Measurements from ENCODE around the gene ZBTB7C. TPM values are rescaled to one million over a fixed set of nuclear protein-coding genes. Genes with fewer than 3 reads are reported as not detected.

The ZBTB7C gene
- total RNA-seq, 2 experiments from 2014 or later, result 0.09 TPM; not detected in 1

DNA sequence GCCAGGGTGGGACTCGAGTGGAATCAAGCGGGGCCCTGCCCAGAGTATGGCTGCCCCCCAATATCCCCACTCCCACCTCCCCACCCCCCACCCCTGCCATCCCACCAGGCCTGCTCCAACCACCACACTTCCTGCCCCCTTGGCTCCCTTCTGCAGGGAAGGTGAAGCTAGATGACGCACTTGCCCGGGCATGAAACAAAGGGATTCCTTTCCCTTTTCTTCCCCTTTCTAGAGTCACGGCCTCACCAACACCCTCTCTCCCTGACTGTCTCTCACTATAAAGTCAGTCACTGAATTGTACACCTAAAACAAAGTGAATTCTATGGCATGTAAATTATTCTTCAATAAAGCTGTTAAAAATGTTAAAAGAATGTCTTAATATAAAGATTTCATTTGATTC, 16.0 kb downstream of the ZBTB7C start:
- Mint-ChIP-seq H3K4me1 (no peaks in the 10 kb centered on the region), H3K27ac (no peak overlapping the region), H3K27me3 (peaks cover 77% of the 10 kb centered on the region), H3K9me3 (ENCODE audit: low read depth) (no peaks in the 10 kb centered on the region), H3K36me3 (no peaks in the 10 kb centered on the region), H3K4me3 (no peak overlapping the region)
- ATAC-seq (no peak), DNase-seq (no peak)
- CTCF ChIA-PET, result interaction anchor here (1.4 kb wide), 1 partner anchor 52 kb away, joined by 4 read pairs; no protein-coding TSS in a partner anchor

DNA sequence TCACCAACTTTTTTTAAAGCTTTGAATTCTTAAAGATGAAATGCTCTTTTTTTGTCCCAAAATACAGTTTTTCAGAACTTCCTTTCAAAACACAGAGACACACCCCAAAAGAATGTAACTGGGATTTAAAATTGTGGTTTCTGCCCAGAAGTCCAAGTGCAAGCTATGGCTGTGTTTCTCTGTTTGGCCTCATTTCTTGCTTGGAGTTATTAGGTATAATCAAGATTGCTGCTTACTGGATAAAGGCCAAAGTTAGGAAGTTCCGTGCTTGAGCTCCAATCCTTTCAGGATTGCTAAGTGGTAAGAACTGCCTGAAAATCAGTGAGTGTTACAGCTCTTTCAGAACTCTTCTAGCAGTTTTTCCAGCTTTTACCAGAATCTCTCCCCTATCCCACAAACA, 16.9 kb downstream of the ZBTB7C start:
- CTCF ChIA-PET, result interaction anchor here (1.4 kb wide), 1 partner anchor 53 kb away, joined by 4 read pairs; no protein-coding TSS in a partner anchor
- Mint-ChIP-seq H3K9me3 (ENCODE audit: low read depth) (no peaks in the 10 kb centered on the region), H3K4me3 (no peak overlapping the region), H3K27ac (no peak overlapping the region), H3K4me1 (no peaks in the 10 kb centered on the region), H3K36me3 (no peaks in the 10 kb centered on the region), H3K27me3 (peaks cover 77% of the 10 kb centered on the region)
- ATAC-seq (no peak), DNase-seq (no peak)

DNA sequence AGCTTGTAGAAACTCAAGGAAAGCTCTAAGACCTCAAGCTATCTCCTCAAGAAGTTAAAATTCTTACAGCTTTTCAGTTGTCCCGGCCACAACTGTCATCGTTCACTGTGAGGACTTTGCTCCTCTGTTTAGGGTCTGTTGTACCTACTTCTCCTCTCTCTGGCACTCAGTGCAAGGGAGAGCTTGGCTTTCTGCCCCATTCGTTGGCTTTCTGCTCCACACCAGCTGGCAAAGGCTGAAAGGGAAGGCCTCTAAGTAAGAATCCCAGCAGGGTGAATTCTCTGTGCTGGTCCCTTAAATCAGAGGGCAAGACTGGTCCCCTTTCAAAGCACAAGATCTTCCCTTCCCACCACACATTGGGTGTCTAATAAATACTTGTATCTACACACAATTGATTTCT, 17.3 kb downstream of the ZBTB7C start:
- no peak for ATAC-seq
- peaks cover 77% of the 10 kb centered on the region for H3K27me3 Mint-ChIP-seq
- CTCF ChIA-PET, result interaction anchor here (1.4 kb wide), 1 partner anchor 53 kb away, joined by 4 read pairs; no protein-coding TSS in a partner anchor

DNA sequence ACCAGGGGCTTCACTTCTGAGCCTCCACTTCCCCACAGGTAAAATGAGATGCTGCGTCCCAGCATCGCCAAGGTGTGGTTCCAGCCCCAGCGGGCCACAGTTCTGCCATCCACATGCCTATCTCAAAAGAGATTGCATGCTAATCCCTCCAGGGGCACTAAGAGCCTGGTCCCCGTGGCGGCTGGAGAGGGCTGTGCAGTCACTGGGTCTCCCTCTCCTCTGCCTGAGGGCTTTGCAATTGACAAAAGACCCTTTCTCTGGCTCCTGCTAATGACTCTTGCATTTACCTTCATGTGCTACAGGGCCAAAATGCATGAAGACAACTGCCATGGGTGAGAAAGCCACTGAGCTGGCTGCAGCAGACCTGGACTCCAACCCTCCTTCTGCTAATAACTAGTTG, 18.5 kb downstream of the ZBTB7C start:
- Mint-ChIP-seq H3K27me3 (peaks cover 74% of the 10 kb centered on the region), H3K27ac (no peak overlapping the region), H3K4me3 (no peak overlapping the region), H3K36me3 (no peaks in the 10 kb centered on the region), H3K4me1 (no peaks in the 10 kb centered on the region), H3K9me3 (ENCODE audit: low read depth) (no peaks in the 10 kb centered on the region)
- CTCF ChIA-PET, result no interaction called here
- ATAC-seq (no peak), DNase-seq (no peak)

More for the DNA sequence above, 17.3 kb downstream of the ZBTB7C start:
- H3K4me1 Mint-ChIP-seq, result no peaks in the 10 kb centered on the region
- DNase-seq, result no peak
- no peaks in the 10 kb centered on the region for H3K9me3 Mint-ChIP-seq (ENCODE audit: low read depth)
- H3K4me3 Mint-ChIP-seq, result no peak overlapping the region
- H3K36me3 Mint-ChIP-seq, result no peaks in the 10 kb centered on the region
- no peak overlapping the region for H3K27ac Mint-ChIP-seq

DNA sequence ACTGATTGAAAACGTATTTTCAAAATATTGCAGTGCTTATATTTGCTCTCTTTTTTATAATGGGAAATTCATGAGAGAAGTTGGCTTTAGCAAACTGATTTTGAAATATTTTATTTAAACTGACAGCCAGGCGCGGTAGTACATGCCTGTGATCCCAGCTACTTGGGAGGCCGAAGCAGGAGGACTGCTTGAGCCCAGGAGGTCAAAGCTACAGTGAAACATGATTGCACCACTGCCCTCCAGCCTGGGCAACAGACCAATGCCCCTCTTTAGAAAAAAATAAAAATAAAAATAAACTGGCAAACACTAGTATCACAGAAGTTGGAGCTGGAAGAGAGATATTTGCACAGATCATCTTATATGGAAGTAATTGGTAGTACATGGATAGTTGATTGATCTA, 20.7 kb downstream of the ZBTB7C start:
- DNase-seq, result no peak
- Mint-ChIP-seq H3K36me3 (no peaks in the 10 kb centered on the region), H3K27me3 (peaks cover 60% of the 10 kb centered on the region), H3K9me3 (ENCODE audit: low read depth) (no peaks in the 10 kb centered on the region), H3K4me3 (no peak overlapping the region), H3K4me1 (peaks cover 2% of the 10 kb centered on the region), H3K27ac (no peak overlapping the region)
- ATAC-seq, result no peak
- CTCF ChIA-PET, result no interaction called here

DNA sequence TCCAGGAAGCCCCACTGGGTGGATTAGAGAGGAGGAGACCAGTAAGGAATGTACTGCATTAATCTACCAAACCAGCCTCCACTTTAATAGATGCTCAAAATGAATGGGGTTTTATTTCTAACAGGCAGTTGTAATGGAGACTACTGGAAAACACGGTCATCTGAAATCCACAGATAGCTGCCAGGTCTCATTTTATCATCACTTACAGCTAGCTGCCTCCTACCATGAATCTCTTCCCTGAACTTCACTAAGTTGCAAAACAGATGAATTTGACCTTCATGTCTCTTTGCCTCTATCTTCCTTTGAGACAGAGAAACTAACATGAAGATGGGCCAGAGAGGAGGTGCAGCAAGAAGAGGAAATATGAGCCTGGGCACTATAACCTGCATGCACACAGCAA, 21.9 kb downstream of the ZBTB7C start:
- Mint-ChIP-seq H3K27ac (no peak overlapping the region), H3K27me3 (peaks cover 54% of the 10 kb centered on the region), H3K4me1 (peaks cover 2% of the 10 kb centered on the region), H3K4me3 (no peak overlapping the region), H3K36me3 (no peaks in the 10 kb centered on the region), H3K9me3 (ENCODE audit: low read depth) (no peaks in the 10 kb centered on the region)
- no peak for DNase-seq
- no peak for ATAC-seq
- CTCF ChIA-PET, result no interaction called here

DNA sequence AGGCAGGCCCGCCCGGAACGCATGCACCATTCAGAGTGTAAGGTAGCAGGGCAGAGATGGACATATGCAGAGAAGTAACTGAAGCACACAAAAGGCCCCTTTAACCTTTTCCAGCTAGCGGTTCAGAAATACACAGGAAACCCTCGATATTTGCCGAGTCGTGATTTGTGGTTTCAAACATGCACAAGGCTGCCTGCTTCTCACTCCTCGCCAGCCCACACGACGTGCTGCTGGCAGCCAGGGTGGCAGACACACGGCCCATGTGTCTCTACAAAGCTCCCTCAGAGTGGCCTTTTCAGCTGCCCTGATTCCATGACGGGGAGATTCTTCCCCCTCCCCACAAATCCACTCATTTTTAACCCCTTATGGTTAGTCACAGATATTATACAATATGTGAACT, 23.6 kb downstream of the ZBTB7C start:
- DNase-seq, result no peak
- Mint-ChIP-seq H3K27ac (no peak overlapping the region), H3K4me3 (no peak overlapping the region), H3K4me1 (peaks cover 2% of the 10 kb centered on the region), H3K27me3 (peaks cover 48% of the 10 kb centered on the region), H3K36me3 (no peaks in the 10 kb centered on the region), H3K9me3 (ENCODE audit: low read depth) (no peaks in the 10 kb centered on the region)
- no peak for ATAC-seq
- CTCF ChIA-PET, result no interaction called here

DNA sequence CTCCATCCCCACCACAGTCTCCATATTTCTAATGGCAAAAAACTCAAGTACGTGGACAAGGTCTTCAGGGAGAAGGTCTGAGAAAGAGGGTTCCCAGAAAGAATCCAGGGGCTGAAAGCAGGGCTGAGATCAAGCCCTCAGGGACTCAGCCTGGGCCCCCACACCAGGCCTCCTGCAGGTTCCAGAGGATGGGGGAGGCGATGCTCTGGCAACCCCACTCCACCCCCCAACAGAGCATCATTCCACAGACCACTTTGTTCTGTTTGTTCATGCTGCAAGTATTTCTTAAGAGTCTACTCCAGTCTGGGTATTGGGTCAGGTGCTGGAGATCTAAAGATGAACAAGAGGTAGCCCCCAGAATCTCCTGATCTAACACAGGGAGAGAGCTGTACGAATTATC, 32.2 kb downstream of the ZBTB7C start:
- DNase-seq, result no peak
- CTCF ChIA-PET, result no interaction called here
- ATAC-seq, result no peak
- Mint-ChIP-seq H3K9me3 (ENCODE audit: low read depth) (no peaks in the 10 kb centered on the region), H3K27ac (no peak overlapping the region), H3K4me3 (no peak overlapping the region), H3K27me3 (peaks cover 52% of the 10 kb centered on the region), H3K36me3 (no peaks in the 10 kb centered on the region), H3K4me1 (peaks cover 2% of the 10 kb centered on the region)

DNA sequence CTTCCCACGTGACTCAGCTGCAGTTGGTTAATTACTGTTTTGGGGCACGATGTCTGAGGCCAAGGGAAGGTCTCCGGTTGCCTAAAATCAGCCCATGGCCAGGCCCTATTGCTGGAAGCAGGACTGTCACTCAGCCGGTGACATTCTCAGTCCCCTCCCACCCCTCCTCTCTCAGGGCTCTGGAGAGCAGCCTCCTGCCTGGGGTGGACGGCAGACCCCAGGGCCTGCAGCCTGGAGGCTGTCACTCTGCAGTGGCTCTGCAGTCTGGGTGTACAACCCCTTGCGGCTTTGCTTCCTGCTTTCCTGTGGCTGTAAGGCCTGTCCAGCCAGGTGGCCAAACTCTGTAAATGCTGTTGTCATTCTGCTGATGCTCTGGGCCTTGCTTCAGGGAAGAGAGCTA, 32.8 kb downstream of the ZBTB7C start:
- H3K27me3 Mint-ChIP-seq, result peaks cover 47% of the 10 kb centered on the region
- DNase-seq (no peak), ATAC-seq (no peak)
- H3K36me3 Mint-ChIP-seq, result no peaks in the 10 kb centered on the region
- H3K9me3 Mint-ChIP-seq (ENCODE audit: low read depth), result no peaks in the 10 kb centered on the region
- CTCF ChIA-PET, result no interaction called here
- peaks cover 2% of the 10 kb centered on the region for H3K4me1 Mint-ChIP-seq
- H3K4me3 Mint-ChIP-seq, result no peak overlapping the region
- no peak overlapping the region for H3K27ac Mint-ChIP-seq

DNA sequence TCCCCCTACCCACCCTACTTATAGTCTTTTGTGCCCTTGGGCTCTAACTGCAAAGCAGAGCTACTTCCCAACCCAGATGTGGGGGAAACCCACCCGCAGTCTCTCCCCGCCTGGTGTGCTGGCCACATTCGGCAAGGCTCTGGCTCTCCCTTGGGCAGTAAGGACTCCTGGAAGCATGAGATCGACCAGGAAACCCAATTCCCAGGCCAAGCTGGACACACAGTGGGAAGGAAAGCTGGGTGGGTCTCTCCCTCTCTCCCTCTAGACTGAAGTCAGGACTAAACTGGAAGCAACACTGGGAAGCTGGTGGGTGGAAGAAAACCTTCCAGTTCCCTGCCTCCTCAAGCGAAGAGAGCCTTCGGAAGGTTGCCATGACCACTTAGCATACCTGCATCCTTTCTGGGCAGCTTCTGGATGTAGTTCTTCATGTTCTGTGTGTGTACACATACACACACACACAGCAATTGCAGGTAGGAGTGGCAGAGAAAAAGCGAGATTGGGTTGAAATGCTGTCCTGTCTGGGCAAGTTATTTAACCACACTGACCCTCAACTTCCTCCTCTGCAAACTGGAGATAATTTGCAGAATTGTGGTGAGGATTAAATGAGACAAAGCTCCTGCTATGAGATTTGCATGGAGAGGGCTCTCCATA, 33.9 kb downstream of the ZBTB7C start:
- Mint-ChIP-seq H3K27ac (no peak overlapping the region), H3K9me3 (ENCODE audit: low read depth) (no peaks in the 10 kb centered on the region), H3K4me1 (peaks cover 2% of the 10 kb centered on the region), H3K36me3 (no peaks in the 10 kb centered on the region), H3K4me3 (no peak overlapping the region), H3K27me3 (peaks cover 40% of the 10 kb centered on the region)
- CTCF ChIA-PET, result interaction anchor here (0.6 kb wide), 1 partner anchor 247 kb away, joined by 3 read pairs; no protein-coding TSS in a partner anchor
- no peak for ATAC-seq
- no peak for DNase-seq

DNA sequence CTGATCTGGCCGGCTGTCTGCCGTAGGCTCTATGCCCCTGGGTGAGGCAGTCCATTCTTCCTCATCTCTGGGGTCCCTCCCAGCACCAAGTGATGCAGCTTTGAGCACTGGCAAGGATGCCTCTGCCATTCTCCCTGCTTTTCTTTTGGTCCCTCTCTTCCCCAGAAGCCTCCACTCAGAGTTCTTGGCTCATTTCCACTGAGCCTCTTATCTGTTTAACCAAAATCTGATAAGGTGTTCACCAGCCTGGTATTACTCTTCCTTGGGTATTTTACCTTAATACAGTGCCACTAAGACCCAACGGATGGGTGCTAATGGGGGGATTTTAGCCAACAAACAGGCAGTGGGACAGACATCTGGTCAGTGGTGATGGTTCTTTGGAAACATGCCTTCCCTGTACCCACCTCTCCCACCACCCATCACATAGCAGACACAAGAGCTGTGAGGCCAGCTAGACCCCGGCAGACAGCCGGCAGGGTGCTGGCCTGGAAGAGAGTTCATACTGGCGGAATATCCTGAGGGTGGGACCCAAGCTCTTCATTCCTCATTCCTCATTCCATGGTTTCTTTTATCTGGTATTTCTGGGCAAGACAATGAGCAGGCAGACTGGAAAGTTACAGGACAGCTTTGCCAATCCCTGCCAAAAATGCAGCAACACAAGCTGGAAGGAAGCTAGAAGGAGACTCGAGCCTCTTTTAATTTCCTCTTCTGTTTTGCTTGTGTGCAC, 34.6 kb downstream of the ZBTB7C start:
- CTCF ChIA-PET, result no interaction called here
- Mint-ChIP-seq H3K36me3 (no peaks in the 10 kb centered on the region), H3K27me3 (peaks cover 39% of the 10 kb centered on the region), H3K4me1 (peaks cover 2% of the 10 kb centered on the region), H3K4me3 (no peak overlapping the region), H3K27ac (no peak overlapping the region), H3K9me3 (ENCODE audit: low read depth) (no peaks in the 10 kb centered on the region)
- ATAC-seq (no peak), DNase-seq (no peak)

DNA sequence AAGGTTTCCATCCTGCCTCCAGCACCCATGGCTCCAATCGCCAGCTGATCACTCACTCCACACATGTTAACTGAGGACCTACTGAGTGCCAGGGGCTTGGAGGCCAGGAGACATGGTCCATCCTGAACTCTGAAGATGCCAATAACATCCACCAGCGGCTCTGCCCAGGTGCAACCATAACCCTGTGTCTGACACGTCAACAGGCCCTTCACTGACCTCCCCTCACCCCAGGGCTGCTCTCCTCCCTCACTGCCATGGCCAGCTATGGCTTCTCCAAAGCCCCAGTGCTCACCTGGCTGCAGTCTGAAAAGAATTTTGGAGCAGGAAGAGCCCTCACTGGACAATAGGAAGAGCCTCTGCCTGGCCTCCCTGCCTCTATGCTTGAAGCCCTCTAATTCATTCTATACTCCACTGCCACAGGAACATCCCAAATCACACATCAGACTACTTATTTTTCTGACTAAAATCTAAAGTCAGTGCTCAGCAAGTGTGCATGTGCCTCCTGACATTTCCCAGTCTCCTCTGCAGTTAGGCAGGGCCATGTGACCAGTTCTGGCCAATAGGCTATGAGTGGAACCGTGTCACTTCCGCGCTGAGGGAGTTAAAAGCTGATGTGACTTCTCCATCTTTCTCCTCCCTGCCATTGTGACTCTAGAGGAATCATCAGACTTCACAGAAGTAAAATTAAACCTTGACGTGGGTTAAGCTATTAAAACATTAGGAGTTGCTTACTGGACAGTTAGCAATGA, 37.2 kb downstream of the ZBTB7C start:
- CTCF ChIA-PET, result interaction anchor here (0.6 kb wide), 1 partner anchor 304 kb away, joined by 3 read pairs; no protein-coding TSS in a partner anchor
- peaks cover 2% of the 10 kb centered on the region for H3K4me1 Mint-ChIP-seq
- H3K27ac Mint-ChIP-seq, result no peak overlapping the region
- DNase-seq (no peak), ATAC-seq (no peak)
- peaks cover 40% of the 10 kb centered on the region for H3K27me3 Mint-ChIP-seq
- no peak overlapping the region for H3K4me3 Mint-ChIP-seq
- H3K9me3 Mint-ChIP-seq (ENCODE audit: low read depth), result no peaks in the 10 kb centered on the region
- H3K36me3 Mint-ChIP-seq, result no peaks in the 10 kb centered on the region

DNA sequence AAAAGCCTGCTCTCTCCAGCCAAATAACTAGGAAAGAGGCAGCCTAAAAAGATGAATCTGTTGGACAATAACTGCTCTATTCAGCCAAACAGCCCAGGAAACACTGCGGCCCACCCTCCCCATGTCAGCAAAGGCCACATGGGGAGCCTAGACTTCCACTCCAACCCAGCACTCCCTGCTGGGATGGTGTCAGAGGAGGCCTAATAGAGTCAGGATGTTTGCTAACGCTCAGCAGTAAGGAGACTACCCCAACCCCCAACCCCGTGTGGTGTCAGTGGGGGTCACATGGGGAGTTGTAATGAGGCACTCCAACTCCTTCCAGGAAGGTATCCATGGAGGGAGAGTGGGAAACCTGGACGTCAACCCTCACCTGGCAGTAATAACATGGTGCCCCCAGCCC, 41.6 kb downstream of the ZBTB7C start:
- CTCF ChIA-PET, result no interaction called here
- Mint-ChIP-seq H3K27me3 (peaks cover 30% of the 10 kb centered on the region), H3K4me3 (no peak overlapping the region), H3K36me3 (no peaks in the 10 kb centered on the region), H3K9me3 (ENCODE audit: low read depth) (peaks cover 7% of the 10 kb centered on the region), H3K4me1 (no peaks in the 10 kb centered on the region), H3K27ac (no peak overlapping the region)
- DNase-seq (no peak), ATAC-seq (no peak)

DNA sequence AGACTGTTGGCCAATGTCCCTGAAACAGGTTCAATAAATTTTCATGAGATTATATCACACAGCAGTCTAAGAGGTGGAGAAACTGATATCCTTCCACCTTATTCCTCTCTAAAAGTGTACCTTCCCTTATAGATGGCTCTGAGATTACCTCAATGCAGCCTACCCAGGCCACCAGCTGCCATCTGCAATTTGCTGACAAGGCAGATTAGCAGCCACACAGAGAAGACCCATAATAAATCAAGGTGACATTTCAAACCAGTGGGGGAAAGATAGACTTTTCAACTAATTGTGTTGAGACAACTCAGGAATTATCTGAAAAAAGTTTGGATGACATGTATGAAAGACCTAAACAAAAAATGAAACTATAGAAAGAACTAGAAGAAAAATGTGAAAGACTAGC, 43.2 kb downstream of the ZBTB7C start:
- peaks cover 30% of the 10 kb centered on the region for H3K27me3 Mint-ChIP-seq
- no peaks in the 10 kb centered on the region for H3K36me3 Mint-ChIP-seq
- no peak overlapping the region for H3K27ac Mint-ChIP-seq
- DNase-seq, result no peak
- no peak for ATAC-seq
- H3K4me3 Mint-ChIP-seq, result no peak overlapping the region
- CTCF ChIA-PET, result no interaction called here
- H3K4me1 Mint-ChIP-seq, result no peaks in the 10 kb centered on the region
- H3K9me3 Mint-ChIP-seq (ENCODE audit: low read depth), result peaks cover 7% of the 10 kb centered on the region
